DMS53 treated with DMSO at 0.1 percent for 48 hours (cell line): ENCODE data around the gene URI1.

Source experiments
- DNase-seq: peaks from one replicate; lab custom pipeline; 2025; ENCODE audit not compliant: unreplicated experiment; lab: John Stamatoyannopoulos, UW

URI1 gene

DNA sequence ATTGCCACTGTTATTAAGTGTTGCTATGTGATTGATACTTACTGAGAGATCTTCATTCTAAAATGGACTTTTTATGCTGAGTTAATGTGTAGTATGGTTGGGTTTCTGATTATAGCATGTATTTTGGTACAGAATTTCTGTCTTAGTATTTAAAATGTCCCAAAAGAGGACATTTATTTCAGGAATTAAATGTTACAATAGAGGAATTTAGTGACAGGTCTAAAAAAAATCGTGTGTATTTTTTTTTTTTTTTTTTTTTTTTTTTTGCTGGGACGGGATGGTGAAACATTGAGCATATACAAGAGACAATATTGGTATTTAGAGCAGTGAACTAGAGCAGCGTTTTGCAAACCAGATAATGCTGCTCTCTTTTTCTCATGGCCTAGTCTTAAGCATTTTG, 27.9 kb downstream of the URI1 start:
- no peak for DNase-seq

DNA sequence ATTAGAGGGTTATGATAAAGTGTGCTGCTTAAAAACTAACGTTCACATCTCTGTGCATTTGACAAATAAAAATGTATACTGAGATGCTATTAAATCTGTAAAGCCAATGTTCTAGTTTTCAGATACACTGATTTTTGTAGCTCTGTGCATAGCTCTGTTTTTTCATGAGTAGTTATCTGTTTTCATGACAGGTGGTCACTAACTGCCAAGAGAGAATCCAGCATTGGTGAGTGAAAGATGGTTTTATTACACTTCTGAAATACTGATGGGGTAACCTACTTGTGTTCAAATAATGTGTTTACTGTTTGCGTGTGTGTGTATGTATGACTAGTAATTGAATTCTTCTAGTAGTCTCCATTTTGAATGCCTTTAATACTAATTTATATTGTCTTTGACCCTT, 29.0 kb downstream of the URI1 start:
- no peak for DNase-seq

DNA sequence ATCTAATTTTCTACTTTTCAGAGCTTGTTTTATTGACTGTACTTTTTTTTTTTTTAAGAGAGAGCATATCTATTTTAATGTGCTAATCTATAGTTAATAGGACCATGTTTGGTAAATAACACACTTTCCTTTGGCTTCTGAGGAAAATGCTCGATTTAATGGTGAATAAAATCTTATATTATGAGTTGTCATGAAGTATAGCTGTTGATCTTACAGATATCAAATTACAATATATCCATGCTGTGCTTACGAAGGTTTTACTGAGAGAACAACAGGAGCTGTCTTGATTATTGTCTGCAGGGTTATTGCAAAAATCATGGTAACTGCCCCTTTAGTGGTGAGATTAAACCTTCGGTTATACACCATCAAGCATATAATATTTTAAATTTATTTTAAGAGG, 29.6 kb downstream of the URI1 start:
- DNase-seq: no peak

DNA sequence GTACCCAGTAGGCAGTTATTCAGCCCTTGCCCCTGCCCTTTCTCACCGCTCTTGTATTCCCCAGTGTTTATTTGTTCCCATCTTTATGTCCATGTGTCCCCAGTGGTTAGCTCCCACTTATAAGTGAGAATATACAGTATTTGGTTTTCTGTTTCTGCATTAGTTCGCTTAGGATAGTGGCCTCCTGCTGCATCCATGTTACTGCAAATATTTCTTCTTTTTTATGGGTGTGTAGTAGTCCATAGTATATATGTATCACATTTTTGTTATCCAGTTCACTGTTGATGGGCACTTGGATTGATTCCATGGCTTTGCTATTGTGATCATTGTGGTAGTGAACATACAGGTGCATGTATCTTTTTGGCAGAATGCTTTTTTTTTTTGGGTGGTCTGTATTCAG, 32.7 kb downstream of the URI1 start:
- no peak for DNase-seq

DNA sequence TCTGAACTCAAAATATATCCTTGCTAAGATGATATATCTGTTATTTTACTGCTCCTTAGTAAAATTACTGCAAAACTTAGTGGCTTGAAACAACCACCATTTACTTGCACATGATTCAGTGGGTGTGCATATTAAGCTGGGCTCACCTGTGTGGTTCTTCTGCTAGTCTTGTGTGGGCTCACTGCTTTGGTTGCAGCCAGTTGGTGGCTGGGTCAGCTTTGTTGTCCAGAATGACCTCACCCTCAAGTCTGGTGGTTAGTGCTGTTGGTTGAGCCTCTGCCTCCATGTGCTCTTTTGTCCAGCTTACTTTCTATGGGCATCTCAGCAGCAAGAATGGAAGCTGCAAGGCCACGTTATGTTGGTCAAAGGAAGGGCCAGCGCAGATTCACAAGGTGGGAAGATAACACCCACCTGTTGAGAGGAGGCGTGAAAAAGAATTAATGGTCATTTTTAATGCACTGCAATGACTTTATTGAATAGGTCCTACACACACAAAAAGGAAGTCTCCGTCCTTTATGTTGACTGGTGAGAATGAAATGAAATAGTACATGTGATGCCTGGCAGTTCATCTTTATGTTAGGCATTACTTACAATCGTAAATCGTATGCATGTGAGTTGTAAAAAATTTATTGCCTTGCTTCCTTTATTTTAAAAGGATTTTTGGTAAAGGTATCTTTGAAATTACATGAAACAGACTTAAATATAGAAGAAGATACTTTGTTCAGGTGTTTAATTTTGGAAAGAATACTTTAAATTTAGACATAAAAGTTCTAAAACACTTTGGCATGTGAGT, 34.3 kb downstream of the URI1 start:
- no peak for DNase-seq

DNA sequence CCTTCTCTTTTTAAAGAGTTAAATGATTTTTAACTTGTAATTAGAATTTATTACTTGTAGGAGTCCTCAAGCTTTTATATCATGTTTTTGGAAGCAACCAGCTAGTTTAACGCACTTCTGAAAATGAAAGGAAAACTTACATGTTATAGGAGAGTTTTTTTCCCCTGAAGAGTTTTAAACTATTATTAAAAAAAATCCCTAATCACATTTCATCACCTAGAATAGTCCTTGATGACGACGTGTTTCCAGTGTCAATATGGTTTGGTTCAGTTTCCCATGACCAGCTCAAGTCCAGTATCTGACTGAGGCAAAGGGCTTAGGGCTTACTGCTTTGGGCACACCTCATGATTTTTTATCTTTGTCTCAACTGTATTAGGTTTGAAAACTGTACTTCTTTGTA, 36.0 kb downstream of the URI1 start:
- no peak for DNase-seq

DNA sequence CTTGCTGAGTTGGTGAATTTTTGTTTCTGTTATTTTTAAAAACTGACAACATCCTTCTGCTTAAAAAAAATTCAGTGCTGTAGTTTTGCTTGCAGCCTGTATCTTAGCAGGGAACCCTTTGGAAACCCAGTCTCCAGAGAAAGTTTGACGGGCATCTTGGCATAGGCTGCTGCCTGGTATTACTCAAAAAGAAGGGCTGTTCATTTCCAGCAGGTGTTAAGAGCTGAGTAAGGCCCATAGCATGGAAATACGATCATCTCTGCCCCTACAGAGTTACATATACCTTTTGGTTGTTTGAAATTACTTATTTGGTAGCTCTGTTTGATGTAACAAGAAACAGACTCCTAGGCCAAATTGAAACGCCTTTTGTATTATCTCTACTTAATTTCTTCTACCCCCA, 41.5 kb downstream of the URI1 start:
- no peak for DNase-seq

DNA sequence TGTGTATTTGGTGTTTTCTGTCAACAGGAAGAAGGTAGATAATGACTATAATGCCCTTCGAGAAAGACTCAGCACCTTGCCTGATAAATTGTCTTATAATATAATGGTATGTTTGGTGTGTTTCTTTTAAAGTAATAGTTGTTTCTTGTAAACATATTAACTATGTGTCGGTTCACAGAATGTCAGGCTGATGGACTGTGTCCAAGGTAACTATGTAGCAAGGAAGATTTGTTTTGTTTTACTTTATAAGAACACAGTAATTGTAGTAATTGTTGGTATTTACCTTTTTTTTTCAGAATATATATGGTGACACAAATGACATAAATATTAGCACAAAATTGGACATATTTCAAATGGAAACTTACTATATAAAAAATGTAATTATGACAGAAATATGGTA, 43.2 kb downstream of the URI1 start:
- DNase-seq: no peak

DNA sequence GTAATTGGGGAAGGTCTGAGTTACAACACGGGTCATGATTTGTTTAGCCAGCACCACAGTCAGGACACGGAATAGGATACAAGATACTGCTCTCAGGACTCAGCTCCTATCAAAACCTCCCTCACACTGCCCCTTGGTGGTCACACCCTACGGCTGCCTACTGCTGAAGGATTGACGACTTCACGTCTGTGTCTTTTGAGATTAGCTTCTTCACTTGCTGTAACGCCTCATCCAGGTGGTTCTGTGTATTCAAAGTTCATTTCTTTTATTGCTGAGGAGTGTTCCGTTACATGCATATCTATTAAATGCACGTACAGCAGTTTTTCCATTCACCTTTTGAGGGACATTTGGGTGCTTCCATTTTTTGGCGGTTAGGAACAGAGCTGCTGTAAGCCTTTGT, 46.3 kb downstream of the URI1 start:
- no peak for DNase-seq

DNA sequence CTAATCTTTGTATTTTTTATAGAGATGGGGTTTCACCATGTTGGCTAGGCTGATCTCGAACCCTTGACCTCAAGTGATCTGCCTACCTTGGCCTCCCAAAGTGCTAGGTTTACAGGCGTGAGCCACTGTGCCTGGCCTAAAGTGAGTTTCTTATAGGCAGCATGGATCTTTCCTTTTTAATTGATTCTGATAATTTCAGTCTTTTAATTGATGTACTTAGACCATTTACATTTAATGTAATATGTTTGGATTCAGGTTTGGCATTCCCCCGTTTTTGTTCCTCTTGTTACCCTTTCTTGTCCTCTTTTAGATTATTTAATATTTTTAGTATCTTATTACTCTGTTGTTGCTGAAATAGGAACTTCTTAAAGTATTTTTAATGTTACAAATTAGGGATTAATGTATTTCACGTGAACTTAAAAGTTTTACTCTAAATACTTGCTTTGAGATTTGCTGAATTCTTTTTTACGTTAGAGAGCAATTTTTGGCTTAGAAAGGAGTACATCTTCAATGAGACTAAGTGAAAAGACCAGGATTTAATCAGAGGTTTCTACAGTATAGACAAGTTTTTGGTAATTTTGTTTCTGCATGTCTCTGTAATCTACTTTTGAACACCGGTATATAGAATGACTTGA, 50.3 kb downstream of the URI1 start:
- DNase-seq: no peak

DNA sequence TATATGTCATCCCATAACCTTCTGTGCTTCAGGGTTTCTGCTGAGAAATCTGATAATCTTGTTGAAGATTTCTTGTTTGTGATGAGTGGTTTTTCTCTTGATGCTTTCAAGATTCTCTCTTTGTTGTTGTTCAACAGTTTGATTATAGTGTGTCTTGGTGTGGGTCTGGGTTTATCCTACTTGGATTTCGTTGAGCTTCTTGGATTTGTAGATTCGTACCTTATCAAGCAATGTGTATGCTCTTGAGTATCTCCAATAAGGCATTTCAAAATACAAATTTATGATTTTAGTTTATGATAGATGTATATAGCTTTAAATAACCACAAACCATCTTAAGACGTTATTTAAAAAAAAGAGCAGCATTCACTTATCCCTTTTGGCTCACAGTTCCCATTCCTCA, 57.5 kb downstream of the URI1 start:
- no peak for DNase-seq

DNA sequence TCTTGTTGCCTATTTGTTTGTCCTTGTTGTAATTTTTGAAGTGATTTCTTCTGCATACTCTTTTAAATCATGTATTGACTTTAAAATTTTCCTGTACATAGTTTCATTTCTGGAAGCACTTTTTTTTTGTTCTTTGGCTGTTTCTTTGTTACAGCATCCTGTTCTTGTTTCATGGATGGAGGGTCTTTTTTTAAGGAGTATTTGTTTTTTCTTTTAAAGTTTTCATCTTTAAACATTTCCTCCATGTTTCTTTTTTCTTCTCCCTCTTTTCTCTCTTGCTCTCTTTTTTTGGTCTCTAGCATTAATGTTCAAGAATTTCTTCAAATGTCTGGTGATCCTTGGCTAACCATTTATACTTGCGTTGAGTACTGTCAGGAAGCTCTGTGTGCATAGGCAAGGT, 58.8 kb downstream of the URI1 start:
- no peak for DNase-seq

DNA sequence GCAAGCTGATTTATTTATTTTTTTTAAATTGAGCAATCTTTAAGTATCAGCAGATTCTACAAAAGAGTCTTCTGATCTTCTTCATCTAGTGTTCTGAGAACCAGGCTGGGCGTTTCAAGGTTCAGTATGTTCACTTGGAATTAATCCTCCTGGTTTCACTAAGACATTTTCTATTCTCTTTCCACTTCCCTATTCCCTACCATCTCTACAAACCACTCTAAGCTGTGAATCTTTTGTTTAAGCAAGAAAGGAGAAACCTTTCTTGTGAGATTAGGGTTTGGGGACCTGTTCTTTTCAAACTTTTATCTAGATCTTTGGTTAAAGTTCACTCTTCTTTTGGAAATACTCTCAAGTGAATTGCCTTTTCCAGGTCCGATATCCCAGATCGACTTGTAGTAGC, 59.3 kb downstream of the URI1 start:
- no peak for DNase-seq

DNA sequence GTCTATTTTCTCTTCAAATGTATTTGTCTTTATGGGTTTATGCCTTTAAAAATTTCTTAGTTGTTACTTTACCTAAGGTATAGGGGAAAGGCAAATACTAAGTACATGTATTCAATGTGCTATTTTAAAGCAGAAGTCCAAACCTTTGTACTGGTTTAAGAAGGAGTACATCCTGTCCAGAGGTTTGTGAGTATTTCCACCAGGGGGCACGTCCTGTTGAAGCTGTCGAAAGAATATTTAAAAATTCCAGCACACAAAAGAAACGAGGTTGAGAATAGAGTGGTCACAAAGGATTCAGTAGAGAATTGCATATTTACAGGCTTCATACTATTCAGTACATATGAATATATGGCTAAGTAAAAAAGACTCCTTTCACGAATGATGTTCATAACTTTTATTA, 59.8 kb downstream of the URI1 start:
- no peak for DNase-seq

DNA sequence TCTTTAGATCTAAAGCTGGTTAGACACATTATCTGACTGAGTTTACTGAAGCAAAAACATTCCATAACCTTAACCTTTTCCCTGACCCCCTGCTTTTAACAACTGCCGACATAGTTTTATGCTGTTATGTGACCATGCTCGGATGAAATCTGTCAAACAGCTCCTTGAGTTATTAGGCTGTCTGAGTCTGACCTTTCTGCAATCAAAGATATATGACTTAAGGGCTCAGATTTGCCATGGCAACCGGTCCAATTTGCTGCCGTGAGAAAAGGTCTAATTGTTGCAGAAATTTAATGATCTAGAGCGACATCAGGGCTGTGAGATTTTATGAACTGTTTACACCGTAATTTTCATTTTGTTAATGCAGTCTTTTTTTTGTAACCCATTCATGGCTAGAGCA, 61.8 kb downstream of the URI1 start:
- DNase-seq: no peak

DNA sequence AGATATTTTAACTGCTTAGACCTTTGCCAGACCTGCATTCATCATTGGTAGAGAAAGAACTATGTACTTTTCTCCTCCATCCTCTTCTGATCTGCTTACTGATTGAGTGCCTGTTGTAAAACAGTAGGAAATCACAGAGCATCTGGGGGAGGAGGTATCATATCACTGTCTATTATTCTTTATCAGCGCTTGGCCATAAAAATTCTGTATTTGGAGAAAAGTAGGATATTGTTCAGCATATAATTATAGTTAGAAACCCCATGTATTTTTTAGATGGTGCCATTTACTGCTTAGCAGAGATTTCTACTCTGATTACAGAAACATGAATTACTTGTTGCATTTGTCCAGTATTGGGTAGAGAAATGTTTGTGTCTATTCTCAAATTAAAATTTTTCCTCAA, 62.4 kb downstream of the URI1 start:
- DNase-seq: no peak

DNA sequence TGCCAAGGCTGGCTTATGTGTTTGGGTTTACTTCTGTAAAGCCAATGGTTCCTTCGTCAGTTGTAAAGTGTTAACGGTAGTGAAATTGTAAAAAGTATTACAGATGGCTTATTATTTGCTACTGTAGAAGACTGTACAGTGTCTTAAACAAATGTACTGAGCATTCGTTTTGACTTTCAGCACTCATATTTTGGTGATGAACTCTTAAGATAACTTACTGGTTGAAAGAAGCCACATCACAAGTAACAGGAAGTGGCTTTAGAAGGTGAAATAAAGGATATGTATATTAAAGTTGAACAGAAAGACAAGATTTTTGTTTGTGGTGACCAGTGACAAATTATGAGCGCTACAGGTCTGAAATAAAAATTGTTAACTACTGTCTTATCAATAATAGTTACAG, 64.2 kb downstream of the URI1 start:
- DNase-seq: no peak

DNA sequence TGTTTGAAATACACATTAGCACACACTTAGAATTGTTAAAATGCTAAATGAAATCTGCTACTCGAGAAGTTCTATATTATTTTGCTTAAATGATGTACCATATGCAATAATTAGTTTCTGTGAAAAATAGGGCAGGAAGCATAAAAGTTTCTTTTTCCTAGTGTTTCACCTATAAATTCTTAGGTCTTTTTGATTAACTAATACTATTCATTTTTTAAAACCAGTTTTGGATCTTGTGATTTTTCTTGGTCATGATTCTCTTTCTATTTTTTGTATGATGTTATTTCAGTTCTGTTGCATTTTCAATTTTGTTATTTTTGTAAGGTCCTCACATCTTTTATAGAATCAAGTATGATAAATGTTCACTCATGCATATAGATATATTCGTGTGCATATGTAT, 66.1 kb downstream of the URI1 start:
- DNase-seq: no peak

DNA sequence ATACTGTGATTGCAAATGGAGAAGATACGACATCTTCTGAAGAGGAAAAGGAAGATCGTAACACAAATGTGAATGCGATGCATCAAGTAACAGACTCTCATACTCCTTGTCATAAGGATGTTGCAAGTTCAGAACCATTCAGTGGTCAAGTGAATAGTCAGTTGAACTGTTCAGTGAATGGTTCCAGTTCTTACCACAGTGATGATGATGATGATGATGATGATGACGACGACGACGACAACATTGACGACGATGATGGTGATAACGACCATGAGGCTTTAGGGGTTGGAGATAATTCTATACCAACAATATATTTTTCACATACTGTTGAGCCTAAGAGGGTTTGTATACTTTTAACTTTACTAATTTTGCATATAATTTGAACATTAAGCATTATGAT, 67.0 kb downstream of the URI1 start:
- DNase-seq: no peak

DNA sequence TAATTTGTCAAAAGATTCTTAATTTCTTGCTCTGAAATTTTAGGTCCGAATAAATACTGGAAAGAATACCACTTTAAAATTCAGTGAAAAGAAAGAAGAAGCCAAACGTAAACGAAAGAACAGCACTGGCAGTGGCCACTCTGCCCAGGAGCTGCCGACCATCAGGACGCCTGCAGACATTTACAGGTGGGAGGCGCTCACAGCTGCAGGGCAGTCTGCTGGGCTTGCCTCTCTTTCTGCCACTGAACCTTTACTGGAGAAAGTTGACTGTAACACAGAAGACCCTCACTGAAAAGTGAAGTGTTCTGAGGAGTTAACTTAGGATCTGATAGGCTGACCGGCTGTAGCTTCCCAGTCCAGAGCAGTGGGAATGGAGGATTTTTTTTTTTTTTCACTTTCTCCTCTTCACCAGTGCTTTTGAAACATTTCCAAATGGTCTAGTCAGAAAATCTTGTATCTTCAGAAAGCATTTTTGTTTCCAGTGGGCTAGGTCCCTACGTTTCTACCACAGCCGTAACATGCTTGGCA, 69.1 kb downstream of the URI1 start:
- peak; percentile 14 for DNase-seq

DNA sequence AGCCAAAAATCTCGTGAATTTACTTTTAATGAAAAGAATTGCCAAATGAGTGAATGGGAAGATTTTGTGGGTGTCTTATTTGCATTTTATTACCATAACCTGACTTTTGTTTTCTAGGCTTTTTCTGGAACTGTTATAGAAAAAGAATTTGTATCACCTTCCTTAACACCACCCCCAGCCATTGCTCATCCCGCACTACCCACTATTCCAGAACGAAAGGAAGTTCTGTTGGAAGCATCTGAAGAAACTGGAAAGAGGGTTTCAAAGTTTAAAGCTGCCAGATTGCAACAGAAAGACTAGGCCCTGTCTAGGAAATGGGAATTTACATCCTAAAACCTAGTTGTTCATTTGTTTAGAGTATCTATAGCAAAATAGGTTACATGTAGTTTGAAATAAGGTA, 72.7 kb downstream of the URI1 start:
- DNase-seq: no peak

DNA sequence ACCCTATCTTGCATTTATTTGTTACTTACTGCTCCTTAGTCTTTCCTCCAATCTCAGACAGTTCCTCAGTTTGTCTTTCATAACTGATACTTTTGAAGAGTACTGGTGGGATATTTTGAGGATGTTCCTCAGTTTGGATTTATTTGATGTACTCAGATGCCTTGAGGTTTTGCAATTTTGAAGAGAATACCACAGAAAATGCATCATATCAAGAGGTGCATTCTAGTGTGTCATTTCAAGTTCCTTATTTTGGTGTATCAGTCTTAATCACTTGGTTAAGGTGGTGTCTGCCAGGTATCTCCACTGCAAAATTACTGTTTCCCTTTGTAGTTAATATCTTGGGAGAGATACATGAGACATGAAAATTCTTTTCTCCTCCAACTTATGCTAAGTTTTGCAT, 75.1 kb downstream of the URI1 start:
- no peak for DNase-seq

DNA sequence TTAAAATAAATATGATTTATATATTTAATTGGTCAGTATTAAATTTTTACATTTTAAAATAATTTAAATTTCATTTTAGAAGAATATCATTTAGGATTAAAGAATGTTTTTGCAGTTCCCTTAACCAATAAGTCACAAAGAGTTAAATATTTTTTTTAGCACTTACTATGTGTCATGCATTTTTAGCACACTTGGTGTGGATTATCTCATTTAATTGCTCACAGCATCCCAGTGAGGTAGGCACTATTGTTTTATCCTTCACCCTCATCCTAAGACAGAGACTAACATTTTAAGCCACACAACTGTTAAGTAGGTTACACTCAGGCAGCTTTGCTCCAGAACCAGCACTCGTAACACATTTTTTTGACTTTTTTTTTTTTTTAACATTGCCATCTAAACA, 78.2 kb downstream of the URI1 start:
- DNase-seq: no peak
